Ovary (tissue), 9 donors: ENCODE data around the gene CASP7. TPM values are rescaled to one million over a fixed set of nuclear protein-coding genes. Genes with fewer than 3 reads are reported as not detected.

Source experiments
- DNase-seq, 5 donors: peaks; one replicate each; pipeline ENCODE4 v3.0.0-alpha.2; 2019 to 2020
- H3K27ac ChIP-seq, 2 donors: fragments of 200-600 bp; one replicate each; pipeline versions ENCODE4 v1.5.1 to v1.8.0; 2019 to 2022
- H3K27me3 ChIP-seq: fragments of 200-600 bp; one replicate; pipeline ENCODE4 v1.8.0; 2022
- H3K36me3 ChIP-seq: fragments of 200-600 bp; sonication (generic); one replicate; pipeline ENCODE4 v1.5.1; 2019
- H3K4me1 ChIP-seq: one replicate; pipeline ENCODE4 v1.8.1; 2013; ENCODE audit warnings: mild to moderate bottlenecking, moderate library complexity; ENCODE audit not compliant: insufficient read depth
- H3K4me3 ChIP-seq: fragments of 200-600 bp; sonication (generic); one replicate; pipeline ENCODE4 v1.5.1; 2017
- H3K9me3 ChIP-seq, 2 donors: fragments of 200-600 bp in 1 of 2; sonication (generic) in 1 of 2; one replicate each; pipeline versions ENCODE4 v1.5.1 to v1.8.1; 2013 to 2019; ENCODE audit warnings: mild to moderate bottlenecking in 1 of 2, moderate library complexity in 1 of 2
- EP300 ChIP-seq: sonication (generic); formaldehyde crosslinking; IDR thresholded peaks from one replicate; pipeline ENCODE4 v1.6.1; 2017; ENCODE audit warnings: antibody characterized with exemption
- POLR2A ChIP-seq: fragments of 450-650 bp; IDR thresholded peaks from one replicate; pipeline ENCODE4 v1.6.1; 2017; ENCODE audit warnings: antibody characterized with exemption, mild to moderate bottlenecking, moderate library complexity
- WGBS, 3 donors: extraction: QIAGEN DNeasy Blood & Tissue Kit in 1 of 3; methylation state at CpG; one replicate each; pipeline versions ENCODE4 v1.1.5 to v1.1.7; 2013 to 2017; 5-methylcytosine and 5-hydroxymethylcytosine counted together
- intact Hi-C, 4 donors: fragments of 100-400 bp; cut with DNase I; formaldehyde crosslinking; loops; one replicate each; pipeline versions ENCODE4 v1.11.0 to v1.15.1; 2022 to 2023
- polyA plus RNA-seq, 2 donors: library from polyadenylated mRNA; stranded (reverse); fragments of 200-250 nt in 1 of 2; fragments of 350-450 nt in 1 of 2; fragmentation: Illumina TruSeq in 1 of 2; extraction: RNeasy Lipid Tissue Mini Kit (QIAGEN cat#74804) in 1 of 2; gene quantifications; one replicate each; pipeline ENCODE4 v1.2.3, GENCODE V29; 2013 to 2014
- total RNA-seq, 7 donors: library from RNA; depleted of rRNA in 2 of 7; stranded (reverse); fragments of >200 nt in 2 of 7; fragmentation: NEBNext Ultra II Directional in 3 of 7; extraction: Animal tissue kit (Norgen Biotek cat#: 25700) in 3 of 7; gene quantifications; one replicate each; pipeline versions ENCODE4 v1.1.0 to v1.2.4, GENCODE V29; 2016 to 2023
- TF ChIP-seq, protein P1 (sequence below), 3 donors: fragments of 450-650 bp in 2 of 3; fragments of 200-600 bp in 1 of 3; IDR thresholded peaks; one replicate each; pipeline versions ENCODE4 v1.5.1 to v1.8.0; 2016 to 2022; ENCODE audit warnings: antibody characterized with exemption in 3 of 3, mild to moderate bottlenecking in 1 of 3
- donor health status: DM: no; HTN: no; CAD: no; lungs with moderate emphysema.
- donor health status: DM: no; HTN: no; CAD: no.
- donor health status: Bipolar disorder and iron deficiency.
- donor health status: DM: yes; HTN: yes; CAD: no.
- donor health status: DM: no; HTN: no; CAD: no.
- donor health status: DM: yes; HTN: yes; CAD: no.

The CASP7 gene
- total and polyA plus RNA-seq, 9 donors: 8.0 to 24.7 (median 13.8) TPM

DNA sequence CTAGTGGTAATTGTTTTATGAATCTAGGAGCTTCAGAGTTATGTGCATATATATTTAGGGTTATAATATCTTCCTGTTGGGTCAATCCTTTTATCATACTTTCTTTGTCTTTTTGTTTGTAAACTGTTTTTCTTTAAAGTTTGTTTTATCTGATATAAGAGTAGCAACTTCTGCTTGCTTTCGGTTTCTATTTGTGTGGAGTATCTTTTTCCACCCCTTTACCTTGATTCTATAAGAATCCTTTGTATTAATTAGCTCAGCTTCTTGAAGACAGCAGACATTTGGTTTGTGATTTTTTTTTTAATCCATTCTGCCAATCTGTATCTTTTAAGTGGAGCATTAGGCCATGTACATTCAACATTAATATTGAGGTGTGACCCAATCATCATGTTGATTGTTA lies 9.3 kb downstream of the CASP7 start:
- Histone ChIP-seq H3K36me3 (no peaks in the 10 kb centered on the region), H3K27me3 (no peaks in the 10 kb centered on the region), H3K27ac (no peak overlapping the region), H3K4me1 (no peaks in the 10 kb centered on the region), H3K4me3 (no peak overlapping the region), H3K9me3 (peaks cover 0 to 7% of the 10 kb centered on the region in 2 donors)
- no peak for DNase-seq
- 96 to 100% (median 97%) methylated on average over 1 of the region's 1 CpG for WGBS, 3 donors
- TF ChIP-seq, protein P1, sequence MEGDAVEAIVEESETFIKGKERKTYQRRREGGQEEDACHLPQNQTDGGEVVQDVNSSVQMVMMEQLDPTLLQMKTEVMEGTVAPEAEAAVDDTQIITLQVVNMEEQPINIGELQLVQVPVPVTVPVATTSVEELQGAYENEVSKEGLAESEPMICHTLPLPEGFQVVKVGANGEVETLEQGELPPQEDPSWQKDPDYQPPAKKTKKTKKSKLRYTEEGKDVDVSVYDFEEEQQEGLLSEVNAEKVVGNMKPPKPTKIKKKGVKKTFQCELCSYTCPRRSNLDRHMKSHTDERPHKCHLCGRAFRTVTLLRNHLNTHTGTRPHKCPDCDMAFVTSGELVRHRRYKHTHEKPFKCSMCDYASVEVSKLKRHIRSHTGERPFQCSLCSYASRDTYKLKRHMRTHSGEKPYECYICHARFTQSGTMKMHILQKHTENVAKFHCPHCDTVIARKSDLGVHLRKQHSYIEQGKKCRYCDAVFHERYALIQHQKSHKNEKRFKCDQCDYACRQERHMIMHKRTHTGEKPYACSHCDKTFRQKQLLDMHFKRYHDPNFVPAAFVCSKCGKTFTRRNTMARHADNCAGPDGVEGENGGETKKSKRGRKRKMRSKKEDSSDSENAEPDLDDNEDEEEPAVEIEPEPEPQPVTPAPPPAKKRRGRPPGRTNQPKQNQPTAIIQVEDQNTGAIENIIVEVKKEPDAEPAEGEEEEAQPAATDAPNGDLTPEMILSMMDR (IDR thresholded peaks at IDR 0.05): no peak
- TF ChIP-seq POLR2A: no peak
- TF ChIP-seq EP300: no peak
- intact Hi-C loops: no loop called here

DNA sequence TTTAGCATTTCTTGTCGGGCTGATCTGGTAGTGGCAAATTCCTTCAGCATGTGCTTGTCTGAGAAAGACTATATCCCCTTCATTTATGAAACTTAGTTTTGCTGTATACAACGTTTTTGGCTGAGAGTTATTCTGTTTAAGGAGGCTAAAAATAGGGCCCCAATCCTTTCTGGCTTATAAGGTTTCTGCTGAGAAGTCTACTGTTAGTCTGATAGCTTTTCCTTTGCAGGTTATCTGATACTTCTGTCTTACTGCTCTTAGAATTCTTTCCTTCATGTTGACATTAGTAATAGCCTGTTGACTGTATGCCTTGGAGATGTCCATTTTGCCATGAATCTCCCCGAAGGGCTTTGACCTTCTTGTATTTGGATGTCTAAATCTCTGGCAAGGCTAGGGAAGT lies 9.9 kb downstream of the CASP7 start:
- DNase-seq: no peak
- Histone ChIP-seq H3K9me3 (peaks cover 0 to 8% of the 10 kb centered on the region in 2 donors), H3K4me1 (no peaks in the 10 kb centered on the region), H3K4me3 (no peak overlapping the region), H3K27me3 (no peaks in the 10 kb centered on the region), H3K27ac (no peak overlapping the region), H3K36me3 (no peaks in the 10 kb centered on the region)
- WGBS, 3 donors: 72 to 77% (median 73%) methylated on average over 3 of the region's 3 CpGs
- TF ChIP-seq POLR2A: no peak
- no peak for TF ChIP-seq EP300
- TF ChIP-seq, protein P1 (IDR thresholded peaks at IDR 0.05): no peak
- intact Hi-C loops: no loop called here

DNA sequence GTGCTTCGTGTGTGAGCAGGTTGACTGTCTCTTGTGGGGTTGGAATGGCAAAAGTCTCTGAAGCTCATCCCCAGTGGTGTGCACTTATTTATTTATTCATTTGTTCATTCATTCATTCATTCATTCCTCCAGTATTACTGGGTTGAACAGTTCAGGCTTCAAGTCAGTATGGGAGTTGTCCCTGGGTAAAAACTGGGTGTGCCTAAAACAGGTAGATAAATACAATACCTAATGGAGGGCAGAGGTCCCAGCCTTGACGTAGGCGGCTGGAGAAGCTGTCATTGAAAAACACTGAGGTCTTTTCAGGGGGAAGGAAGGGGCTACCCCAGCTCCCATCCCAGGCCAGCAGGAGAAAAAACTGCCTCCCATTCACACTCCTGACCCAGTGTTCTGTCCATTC lies 11.0 kb downstream of the CASP7 start:
- 64 to 67% (median 65%) methylated on average over 3 of the region's 3 CpGs for WGBS, 3 donors
- Histone ChIP-seq H3K4me1 (no peaks in the 10 kb centered on the region), H3K4me3 (no peak overlapping the region), H3K27ac (no peak overlapping the region), H3K27me3 (no peaks in the 10 kb centered on the region), H3K36me3 (no peaks in the 10 kb centered on the region), H3K9me3 (peaks cover 0 to 8% of the 10 kb centered on the region in 2 donors)
- TF ChIP-seq EP300 (no peak), POLR2A (no peak)
- TF ChIP-seq, protein P1 (IDR thresholded peaks at IDR 0.05): no peak
- intact Hi-C loops: no loop called here
- DNase-seq: no peak

DNA sequence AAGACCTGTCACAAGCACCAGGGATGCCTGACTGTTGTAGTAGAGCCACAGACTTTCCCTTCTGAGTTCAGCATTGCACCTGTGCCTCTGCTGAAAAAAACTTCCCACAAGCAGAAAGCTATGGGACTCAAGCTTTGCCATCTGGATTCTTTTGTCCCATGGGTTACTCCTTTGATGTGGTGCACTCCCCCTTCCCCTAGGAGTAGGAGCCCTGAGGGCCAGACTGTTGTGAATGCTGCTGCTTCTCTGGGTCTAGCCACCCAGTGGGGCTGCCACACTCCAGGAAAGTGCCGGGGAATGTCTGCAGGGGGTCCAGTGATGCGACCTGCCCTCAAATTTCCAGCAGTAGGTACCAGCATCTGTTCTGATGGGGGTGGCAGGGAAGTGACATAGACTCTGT lies 11.7 kb downstream of the CASP7 start:
- no peaks in the 10 kb centered on the region for H3K36me3 ChIP-seq
- H3K9me3 ChIP-seq: peaks cover 0 to 8% of the 10 kb centered on the region in 2 donors
- 72 to 95% (median 92%) methylated on average over 2 of the region's 2 CpGs for WGBS, 3 donors
- H3K27ac ChIP-seq: no peak overlapping the region
- DNase-seq: no peak
- no peaks in the 10 kb centered on the region for H3K27me3 ChIP-seq
- intact Hi-C loops: no loop called here
- TF ChIP-seq, protein P1 (IDR thresholded peaks at IDR 0.05): no peak
- TF ChIP-seq POLR2A: no peak
- TF ChIP-seq EP300: no peak
- H3K4me1 ChIP-seq: no peaks in the 10 kb centered on the region
- H3K4me3 ChIP-seq: no peak overlapping the region
